Kidney (tissue), 14 donors: ENCODE data around the gene ZNF506. TPM values are rescaled to one million over a fixed set of nuclear protein-coding genes. Genes with fewer than 3 reads are reported as not detected.
"Not testable (repeated sequence)": the region's sequence is repeated elsewhere in the genome, so short reads cannot be mapped to it uniquely, and the experiment has no call there.

Source experiments
- DNase-seq, 5 donors: peaks; one replicate each; pipeline ENCODE4 v3.0.0-alpha.2; 2013 to 2020
- FAIRE-seq: peaks from 2 replicates; lab custom pipeline; 2012; peaks lifted over from hg19 to GRCh38; lab: Jason Lieb, UNC
- H3K27ac ChIP-seq, 2 donors: one replicate each; pipeline ENCODE4 v1.7.0; 2013; ENCODE audit warnings: low read depth in 2 of 2, low read length in 2 of 2, inconsistent platforms in 1 of 2
- H3K27me3 ChIP-seq: one replicate; pipeline ENCODE4 v1.7.1; 2013; ENCODE audit warnings: low read length, inconsistent platforms; ENCODE audit not compliant: control insufficient read depth, insufficient read depth
- H3K36me3 ChIP-seq, 3 donors: one replicate each; pipeline versions ENCODE4 v1.7.0 to v1.7.1; 2013; ENCODE audit warnings: low read length in 3 of 3, control low read depth in 1 of 3, inconsistent platforms in 1 of 3; ENCODE audit not compliant: insufficient read depth in 3 of 3, control insufficient read depth in 2 of 3
- H3K4me1 ChIP-seq, 3 donors: one replicate each; pipeline versions ENCODE4 v1.7.0 to v1.7.1; 2013; ENCODE audit warnings: low read length in 3 of 3, inconsistent platforms in 1 of 3, low read depth in 1 of 3; ENCODE audit not compliant: control insufficient read depth in 2 of 3, insufficient read depth in 2 of 3
- H3K4me3 ChIP-seq, 3 donors: one replicate each; pipeline versions ENCODE4 v1.7.0 to v1.8.1; 2013; ENCODE audit warnings: low read length in 3 of 3, control low read depth in 1 of 3, inconsistent platforms in 1 of 3
- H3K9ac ChIP-seq, 3 donors: one replicate each; pipeline versions ENCODE4 v1.7.0 to v1.7.1; 2013; ENCODE audit warnings: low read length in 3 of 3, control low read depth in 1 of 3, inconsistent platforms in 1 of 3
- H3K9me3 ChIP-seq, 3 donors: one replicate each; pipeline versions ENCODE4 v1.7.0 to v1.7.1; 2013; ENCODE audit warnings: low read length in 3 of 3, control low read depth in 1 of 3, inconsistent platforms in 1 of 3; ENCODE audit not compliant: control insufficient read depth in 2 of 3, insufficient read depth in 1 of 3
- intact Hi-C: fragments of 100-400 bp; cut with DNase I; formaldehyde crosslinking; loops from one replicate; pipeline ENCODE4 v1.11.1; 2022
- polyA plus RNA-seq: library from polyadenylated mRNA; stranded (reverse); fragments of 350-450 nt; fragmentation: Illumina TruSeq; extraction: RNeasy Lipid Tissue Mini Kit (QIAGEN cat#74804); gene quantifications from one replicate; pipeline ENCODE4 v1.2.3, GENCODE V29; 2014; ENCODE audit warnings: low read depth, low replicate concordance; ENCODE audit not compliant: insufficient read depth
- total RNA-seq: library from RNA; stranded (reverse); fragmentation: NEBNext Ultra II Directional; extraction: Animal tissue kit (Norgen Biotek cat#: 25700); gene quantifications from one replicate; pipeline ENCODE4 v1.2.1, GENCODE V29; 2021
- TF ChIP-seq, protein P1 (sequence below): IDR thresholded peaks from 3 replicates; pipeline ENCODE4 v1.5.1; 2012; ENCODE audit warnings: mild to moderate bottlenecking, moderate library complexity, borderline replicate concordance; ENCODE audit not compliant: insufficient read depth; ENCODE audit errors: extremely low read depth
- donor health status: control.
- donor health status: control.
- donor health status: control.
- donor health status: control.
- donor health status: control.
- donor health status: DM: yes; HTN: yes; CAD: no.
- donor health status: Normal renal cell carcinoma (clear cell type).

Gene ZNF506
- total and polyA plus RNA-seq, 2 donors from 2014 or later: 7.4 to 37.8 TPM

DNA sequence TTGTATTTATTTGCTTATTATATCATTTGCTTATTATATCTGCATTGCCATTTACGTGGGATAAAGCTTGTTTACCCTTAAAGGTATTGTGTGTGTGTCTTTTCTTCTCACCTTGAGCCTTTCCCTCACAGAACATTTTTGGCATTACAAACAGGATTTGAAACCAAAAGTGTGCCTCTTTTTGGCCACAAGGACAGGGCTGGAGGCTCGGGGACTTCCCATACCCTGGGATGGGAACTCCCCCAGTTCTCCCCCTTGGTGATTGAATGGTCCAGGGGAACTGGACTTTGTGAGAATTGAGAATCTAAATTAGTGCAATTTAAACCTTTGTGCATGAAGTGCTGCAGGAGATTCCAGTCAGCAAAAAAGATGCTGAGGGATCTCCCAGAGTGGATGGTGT lies 2.4 kb upstream of the ZNF506 start:
- no peak overlapping the region for H3K27ac ChIP-seq
- FAIRE-seq (no peak), DNase-seq (no peak)
- H3K4me1 ChIP-seq: no peaks in the 10 kb centered on the region
- H3K36me3 ChIP-seq: no peaks in the 10 kb centered on the region
- H3K4me3 ChIP-seq: no peak overlapping the region
- TF ChIP-seq, protein P1, sequence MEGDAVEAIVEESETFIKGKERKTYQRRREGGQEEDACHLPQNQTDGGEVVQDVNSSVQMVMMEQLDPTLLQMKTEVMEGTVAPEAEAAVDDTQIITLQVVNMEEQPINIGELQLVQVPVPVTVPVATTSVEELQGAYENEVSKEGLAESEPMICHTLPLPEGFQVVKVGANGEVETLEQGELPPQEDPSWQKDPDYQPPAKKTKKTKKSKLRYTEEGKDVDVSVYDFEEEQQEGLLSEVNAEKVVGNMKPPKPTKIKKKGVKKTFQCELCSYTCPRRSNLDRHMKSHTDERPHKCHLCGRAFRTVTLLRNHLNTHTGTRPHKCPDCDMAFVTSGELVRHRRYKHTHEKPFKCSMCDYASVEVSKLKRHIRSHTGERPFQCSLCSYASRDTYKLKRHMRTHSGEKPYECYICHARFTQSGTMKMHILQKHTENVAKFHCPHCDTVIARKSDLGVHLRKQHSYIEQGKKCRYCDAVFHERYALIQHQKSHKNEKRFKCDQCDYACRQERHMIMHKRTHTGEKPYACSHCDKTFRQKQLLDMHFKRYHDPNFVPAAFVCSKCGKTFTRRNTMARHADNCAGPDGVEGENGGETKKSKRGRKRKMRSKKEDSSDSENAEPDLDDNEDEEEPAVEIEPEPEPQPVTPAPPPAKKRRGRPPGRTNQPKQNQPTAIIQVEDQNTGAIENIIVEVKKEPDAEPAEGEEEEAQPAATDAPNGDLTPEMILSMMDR: no peak
- no peak overlapping the region for H3K9ac ChIP-seq
- intact Hi-C loops: no loop called here
- no peaks in the 10 kb centered on the region for H3K9me3 ChIP-seq
- no peaks in the 10 kb centered on the region for H3K27me3 ChIP-seq

DNA sequence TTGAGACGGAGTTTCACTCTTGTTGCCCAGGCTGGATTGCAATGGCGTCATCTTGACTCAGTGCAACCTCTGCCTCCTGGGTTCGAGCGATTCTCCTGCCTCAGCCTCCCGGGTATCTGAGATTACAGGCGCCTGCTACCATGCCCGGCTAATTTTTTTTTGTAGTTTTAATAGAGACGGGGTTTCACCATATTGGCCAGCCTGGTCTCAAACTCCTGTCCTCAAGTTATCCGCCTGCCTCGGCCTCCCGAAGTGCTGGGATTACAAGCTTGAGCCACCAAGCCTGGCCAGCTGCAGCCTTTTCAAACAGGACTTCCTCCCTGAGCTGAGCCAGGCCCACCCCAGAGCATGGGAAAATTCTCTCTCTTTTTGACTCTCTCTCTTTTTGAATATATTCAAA lies 426 bp upstream of the ZNF506 start:
- peak overlapping the region; percentile 92 to 99 (median 95) for H3K4me3 ChIP-seq
- H3K27ac ChIP-seq: peak overlapping the region in 1 of 2 donors; percentile 48
- H3K9ac ChIP-seq: peak overlapping the region; percentile 55 to 65 (median 65)
- FAIRE-seq, H3K27me3 ChIP-seq, H3K4me1 ChIP-seq, H3K36me3 ChIP-seq, H3K9me3 ChIP-seq, intact Hi-C loops: not testable (repeated sequence)
- DNase-seq: peak in 1 of 5 donors; percentile 50

GRCh38 chr19:19820774-19821320 lies 703 bp downstream of the ZNF506 start:
- Histone ChIP-seq H3K36me3 (no peaks in the 10 kb centered on the region), H3K9ac (peak overlapping the region; percentile 89 to 99 (median 98)), H3K4me1 (peaks cover 0 to 4% (median 0%) of the 10 kb centered on the region in 3 donors), H3K27me3 (no peaks in the 10 kb centered on the region), H3K9me3 (no peaks in the 10 kb centered on the region), H3K27ac (peak overlapping the region; percentile 99), H3K4me3 (peak overlapping the region; percentile 92 to 99 (median 95))
- DNase-seq: peak in 2 of 5 donors; percentile 18 to 30
- TF ChIP-seq, protein P1: no peak
- FAIRE-seq: no peak
- intact Hi-C loops: no loop called here

DNA sequence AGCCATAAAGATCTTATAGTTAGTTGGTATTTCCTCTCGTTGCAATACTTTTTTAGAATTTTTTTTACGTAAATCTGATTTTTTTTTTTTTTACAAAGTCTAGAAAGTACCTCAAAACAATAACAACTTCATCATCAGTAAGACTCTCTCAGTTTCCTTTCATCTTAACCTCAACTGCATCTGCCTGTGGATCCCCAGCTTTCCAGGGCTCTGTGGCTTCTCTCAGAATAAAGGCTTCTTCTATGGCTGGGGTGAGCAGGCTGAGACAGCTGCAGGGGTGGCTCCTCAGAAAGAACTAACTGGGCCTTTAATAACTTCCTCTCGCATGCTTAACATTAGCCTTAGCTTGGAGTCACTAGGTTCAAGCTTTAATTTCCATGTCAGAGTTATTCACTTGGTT lies 4.2 kb downstream of the ZNF506 start:
- no peak for DNase-seq
- H3K9ac ChIP-seq: no peak overlapping the region
- no peaks in the 10 kb centered on the region for H3K9me3 ChIP-seq
- H3K27ac ChIP-seq: no peak overlapping the region
- H3K4me1 ChIP-seq: peaks cover 0 to 4% (median 0%) of the 10 kb centered on the region in 3 donors
- no peak for FAIRE-seq
- no peaks in the 10 kb centered on the region for H3K27me3 ChIP-seq
- no peaks in the 10 kb centered on the region for H3K36me3 ChIP-seq
- intact Hi-C loops: no loop called here
- H3K4me3 ChIP-seq: no peak overlapping the region
- TF ChIP-seq, protein P1: no peak
